Spleen (tissue), 11 donors: ENCODE results near the gene TREH. TPM values are rescaled to one million over a fixed set of nuclear protein-coding genes. Genes with fewer than 3 reads are reported as not detected.
"Not testable (repeated sequence)": the region's sequence is repeated elsewhere in the genome, so short reads cannot be mapped to it uniquely, and the experiment has no call there.

Source experiments
- DNase-seq: peaks from one replicate; pipeline ENCODE4 v3.0.0-alpha.2; 2020
- H3K27ac ChIP-seq, 8 donors: fragments of 200-600 bp; sonication (generic) in 7 of 8; 1 replicate in 4 of 8; 2 replicates in 4 of 8; pipeline versions ENCODE4 v1.5.0 to v1.8.0; 2016 to 2021; ENCODE audit warnings: inconsistent platforms in 4 of 8, mild to moderate bottlenecking in 4 of 8, moderate library complexity in 1 of 8
- H3K27me3 ChIP-seq, 7 donors: fragments of 200-600 bp; sonication (generic) in 6 of 7; replicated peaks in 1 of 7; 1 replicate in 4 of 7; 2 replicates in 3 of 7; pipeline versions ENCODE4 v1.5.0 to v1.8.0; 2016 to 2021; ENCODE audit warnings: inconsistent platforms in 3 of 7, mild to moderate bottlenecking in 1 of 7
- H3K36me3 ChIP-seq, 6 donors: fragments of 200-600 bp; sonication (generic) in 5 of 6; 1 replicate in 4 of 6; 2 replicates in 2 of 6; pipeline versions ENCODE4 v1.5.0 to v1.8.0; 2016 to 2021; ENCODE audit warnings: inconsistent platforms in 2 of 6
- H3K4me1 ChIP-seq, 6 donors: fragments of 200-600 bp; sonication (generic) in 5 of 6; 1 replicate in 3 of 6; 2 replicates in 3 of 6; pipeline versions ENCODE4 v1.5.0 to v1.8.0; 2016 to 2021; ENCODE audit warnings: inconsistent platforms in 3 of 6
- H3K4me3 ChIP-seq, 8 donors: fragments of 200-600 bp; sonication (generic) in 7 of 8; 1 replicate in 4 of 8; 2 replicates in 4 of 8; pipeline versions ENCODE4 v1.5.0 to v1.8.0; 2016 to 2021; ENCODE audit warnings: inconsistent platforms in 4 of 8, mild to moderate bottlenecking in 4 of 8, moderate library complexity in 2 of 8
- H3K9me3 ChIP-seq, 8 donors: fragments of 200-600 bp; sonication (generic) in 7 of 8; 1 replicate in 4 of 8; 2 replicates in 4 of 8; pipeline versions ENCODE4 v1.5.0 to v1.8.0; 2016 to 2021; ENCODE audit warnings: inconsistent platforms in 4 of 8
- POLR2A ChIP-seq, 3 donors: fragments of 450-650 bp; IDR thresholded peaks; one replicate each; pipeline ENCODE4 v1.5.1; 2017; ENCODE audit warnings: antibody characterized with exemption in 3 of 3, mild to moderate bottlenecking in 1 of 3
- POLR2AphosphoS5 ChIP-seq, 3 donors: sonication (generic); formaldehyde crosslinking; IDR thresholded peaks; one replicate each; pipeline ENCODE4 v1.5.1; 2017; ENCODE audit warnings: antibody characterized with exemption in 3 of 3
- WGBS, 5 donors: extraction: QIAGEN DNeasy Blood & Tissue Kit in 3 of 5; methylation state at CpG; one replicate each; pipeline versions ENCODE4 v1.1.5 to v1.1.7; 2013 to 2018; 5-methylcytosine and 5-hydroxymethylcytosine counted together
- intact Hi-C: fragments of 100-400 bp; cut with DNase I; formaldehyde crosslinking; loops from one replicate; pipeline ENCODE4 v1.15.0; 2023; ENCODE audit warnings: low total_unique reads
- polyA plus RNA-seq, 3 donors: library from polyadenylated mRNA; stranded (reverse); fragments of 200-250 nt; gene quantifications; one replicate each; pipeline ENCODE4 v1.2.1, GENCODE V29; 2013
- total RNA-seq, 7 donors: library from RNA; depleted of rRNA in 3 of 7; stranded (reverse); fragments of >200 nt in 3 of 7; fragmentation: NEBNext Ultra II Directional in 4 of 7; extraction: Animal tissue kit (Norgen Biotek cat#: 25700) in 4 of 7; gene quantifications; one replicate each; pipeline versions ENCODE4 v1.1.0 to v1.2.1, GENCODE V29; 2016 to 2021
- TF ChIP-seq, protein P1 (sequence below), 11 experiments: fragments of 200-600 bp in 7 of 11; fragments of 450-650 bp in 4 of 11; sonication (generic) in 4 of 11; IDR thresholded peaks in 8 of 11; conservative IDR thresholded peaks in 3 of 11; 1 replicate in 7 of 11; 2 replicates in 4 of 11; pipeline versions ENCODE4 v1.4.0 to v1.8.0; 2016 to 2021; ENCODE audit warnings: antibody characterized with exemption in 11 of 11, inconsistent platforms in 4 of 11, mild to moderate bottlenecking in 1 of 11
- donor health status: healthy with polysubstance abuse.
- donor health status: DM: no; HTN: no; CAD: no; lungs with moderate emphysema.
- donor health status: DM: no; HTN: no; CAD: no.
- donor health status: Bipolar disorder and iron deficiency.
- donor health status: healthy.
- donor health status: DM: no; HTN: no; CAD: no.
- donor health status: DM: yes; HTN: yes; CAD: no.

The TREH gene
- total and polyA plus RNA-seq, 10 donors = 0.33 to 2.3 (median 2.0) TPM; not detected in 7

DNA sequence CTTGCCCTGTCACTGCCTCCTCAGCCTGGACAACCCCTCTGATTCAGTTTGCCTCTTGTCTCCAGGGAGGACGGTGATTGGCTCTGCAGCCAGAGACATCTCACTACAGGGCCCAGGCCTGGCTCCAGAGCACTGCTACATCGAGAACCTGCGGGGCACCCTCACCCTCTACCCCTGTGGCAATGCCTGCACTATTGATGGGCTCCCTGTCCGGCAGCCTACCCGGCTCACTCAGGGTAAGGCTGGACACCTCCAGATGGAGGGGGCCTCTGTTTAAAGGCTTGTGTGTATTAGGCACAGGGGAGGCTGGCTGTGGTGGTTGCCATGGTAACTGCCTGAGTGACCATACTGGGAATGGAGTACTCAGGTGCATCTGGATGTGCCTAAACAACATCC is 63.5 kb downstream of the TREH start:
- H3K4me3 ChIP-seq = no peak overlapping the region
- WGBS, 5 donors = 89 to 91% (median 91%) methylated on average over 5 of the region's 5 CpGs

DNA sequence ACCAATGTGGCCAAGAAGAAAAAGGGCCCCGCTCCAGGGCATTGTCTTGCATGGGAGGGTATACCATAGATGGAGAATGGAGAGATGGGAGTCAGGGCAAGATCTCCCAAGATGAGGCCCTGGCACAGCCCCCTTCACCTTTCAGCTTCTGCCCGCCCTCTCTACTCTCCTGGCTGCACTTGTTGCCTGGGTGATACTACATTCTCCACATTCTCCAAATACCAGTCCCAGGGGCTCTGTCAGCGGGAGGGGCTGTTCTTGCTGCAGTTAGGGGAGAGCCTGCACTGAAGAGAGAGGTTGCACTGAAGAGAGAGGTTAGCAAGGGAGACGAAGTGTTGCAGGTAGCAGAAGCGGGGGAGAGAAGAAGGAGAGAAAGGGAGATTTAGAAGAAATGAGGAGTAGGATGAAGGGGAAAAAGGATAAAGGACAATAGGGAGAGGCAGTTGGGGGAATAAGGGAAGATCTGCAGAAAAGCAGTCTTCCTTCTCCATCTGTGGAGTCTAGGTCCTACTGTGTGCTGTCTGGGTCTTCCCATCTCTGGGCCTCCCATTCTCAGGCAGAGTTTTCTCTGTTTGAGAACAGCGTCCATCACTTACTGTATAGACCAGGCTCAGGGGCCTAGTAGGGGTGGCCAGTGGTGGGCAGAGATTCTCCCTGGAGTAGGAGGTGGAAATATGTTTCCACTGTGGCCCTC is 64.0 kb downstream of the TREH start:
- peak; percentile 17 for DNase-seq
- H3K4me3 ChIP-seq = no peak overlapping the region
- intact Hi-C loops = no loop called here

More for the DNA sequence above, 63.5 kb downstream of the TREH start:
- peak overlapping the region in 4 of 8 donors; percentile 20 to 82 (median 57) for H3K27ac ChIP-seq
- peaks cover 0 to 44% (median 2%) of the 10 kb centered on the region in 7 donors for H3K27me3 ChIP-seq
- peaks cover 27 to 79% (median 55%) of the 10 kb centered on the region in 6 donors for H3K4me1 ChIP-seq
- intact Hi-C loops = no loop called here
- peak; percentile 20 for DNase-seq
- no peaks in the 10 kb centered on the region for H3K9me3 ChIP-seq
- TF ChIP-seq POLR2AphosphoS5 (IDR thresholded peaks at IDR 0.05) (no peak), POLR2A (IDR thresholded peaks at IDR 0.05) (no peak)
- TF ChIP-seq, protein P1, sequence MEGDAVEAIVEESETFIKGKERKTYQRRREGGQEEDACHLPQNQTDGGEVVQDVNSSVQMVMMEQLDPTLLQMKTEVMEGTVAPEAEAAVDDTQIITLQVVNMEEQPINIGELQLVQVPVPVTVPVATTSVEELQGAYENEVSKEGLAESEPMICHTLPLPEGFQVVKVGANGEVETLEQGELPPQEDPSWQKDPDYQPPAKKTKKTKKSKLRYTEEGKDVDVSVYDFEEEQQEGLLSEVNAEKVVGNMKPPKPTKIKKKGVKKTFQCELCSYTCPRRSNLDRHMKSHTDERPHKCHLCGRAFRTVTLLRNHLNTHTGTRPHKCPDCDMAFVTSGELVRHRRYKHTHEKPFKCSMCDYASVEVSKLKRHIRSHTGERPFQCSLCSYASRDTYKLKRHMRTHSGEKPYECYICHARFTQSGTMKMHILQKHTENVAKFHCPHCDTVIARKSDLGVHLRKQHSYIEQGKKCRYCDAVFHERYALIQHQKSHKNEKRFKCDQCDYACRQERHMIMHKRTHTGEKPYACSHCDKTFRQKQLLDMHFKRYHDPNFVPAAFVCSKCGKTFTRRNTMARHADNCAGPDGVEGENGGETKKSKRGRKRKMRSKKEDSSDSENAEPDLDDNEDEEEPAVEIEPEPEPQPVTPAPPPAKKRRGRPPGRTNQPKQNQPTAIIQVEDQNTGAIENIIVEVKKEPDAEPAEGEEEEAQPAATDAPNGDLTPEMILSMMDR (IDR thresholded peaks at IDR 0.05 in 8 of 11, conservative IDR thresholded peaks at IDR 0.05 in 3 of 11) = no peak
- peaks cover 0 to 42% (median 7%) of the 10 kb centered on the region in 6 donors for H3K36me3 ChIP-seq

DNA sequence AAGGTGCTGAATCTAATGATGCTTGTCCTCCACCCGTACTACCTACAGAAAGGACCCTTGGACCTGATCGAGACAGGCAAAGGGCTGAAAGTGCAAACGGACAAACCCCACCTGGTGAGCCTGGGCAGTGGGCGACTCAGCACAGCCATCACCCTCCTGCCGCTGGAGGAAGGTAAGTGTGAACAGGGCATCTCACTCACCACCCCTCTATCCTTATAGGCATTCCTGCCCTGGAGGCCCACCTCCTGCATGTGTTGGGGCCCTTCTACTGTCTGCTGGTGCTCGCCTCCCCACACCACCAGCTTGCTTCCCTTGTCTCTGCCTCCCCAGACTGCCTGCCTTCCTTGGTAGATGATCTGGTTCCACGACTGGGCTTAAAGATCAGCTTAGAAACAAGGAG is 64.9 kb downstream of the TREH start:
- 72 to 98% (median 89%) methylated on average over 3 to 7 of the region's 7 CpGs for WGBS, 5 donors
- H3K27ac ChIP-seq = peak overlapping the region in 1 of 8 donors; percentile 23
- no peak overlapping the region for H3K4me3 ChIP-seq
- H3K27me3 ChIP-seq = peaks cover 0 to 49% (median 12%) of the 10 kb centered on the region in 7 donors
- H3K4me1 ChIP-seq = peaks cover 24 to 79% (median 55%) of the 10 kb centered on the region in 6 donors
- H3K9me3 ChIP-seq = no peaks in the 10 kb centered on the region
- H3K36me3 ChIP-seq = peaks cover 0 to 42% (median 7%) of the 10 kb centered on the region in 6 donors
- DNase-seq = peak; percentile 51
- TF ChIP-seq, protein P1 (IDR thresholded peaks at IDR 0.05 in 8 of 11, conservative IDR thresholded peaks at IDR 0.05 in 3 of 11) = no peak
- TF ChIP-seq POLR2AphosphoS5 (IDR thresholded peaks at IDR 0.05) (no peak), POLR2A (IDR thresholded peaks at IDR 0.05) (no peak)
- intact Hi-C loops = no loop called here

More for the DNA sequence above, 64.0 kb downstream of the TREH start:
- TF ChIP-seq POLR2A (IDR thresholded peaks at IDR 0.05) (no peak), POLR2AphosphoS5 (IDR thresholded peaks at IDR 0.05) (no peak)
- TF ChIP-seq, protein P1 (IDR thresholded peaks at IDR 0.05 in 8 of 11, conservative IDR thresholded peaks at IDR 0.05 in 3 of 11) = no peak
- H3K27me3 ChIP-seq = peaks cover 0 to 44% (median 5%) of the 10 kb centered on the region in 7 donors
- H3K36me3 ChIP-seq = peaks cover 0 to 42% (median 7%) of the 10 kb centered on the region in 6 donors
- peak overlapping the region in 4 of 8 donors; percentile 2 to 82 (median 46) for H3K27ac ChIP-seq
- H3K4me1 ChIP-seq = peaks cover 27 to 79% (median 55%) of the 10 kb centered on the region in 6 donors
- H3K9me3 ChIP-seq = no peaks in the 10 kb centered on the region
- 89 to 93% (median 91%) methylated on average over 6 of the region's 6 CpGs for whole genome bisulfite sequencing, 5 donors

DNA sequence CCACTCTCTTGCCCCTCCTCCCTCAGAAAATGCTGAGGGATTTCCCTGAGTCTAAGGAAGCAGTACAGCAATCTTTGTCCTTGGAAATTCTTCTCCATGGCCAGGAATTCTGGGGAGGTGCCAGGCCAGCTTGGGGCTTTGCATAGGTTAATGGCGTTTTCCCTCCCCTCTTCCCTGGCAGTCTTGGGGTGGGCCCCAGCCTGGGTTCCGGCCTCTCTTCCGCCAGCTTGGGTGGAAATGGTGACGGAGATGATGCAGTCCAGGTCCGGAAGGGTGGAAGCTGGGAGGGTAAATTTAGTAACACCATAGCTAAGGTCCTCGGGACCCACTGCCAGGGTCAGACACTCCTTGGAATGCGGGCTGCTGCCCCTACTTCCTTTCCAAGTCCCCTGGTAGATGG is 67.1 kb downstream of the TREH start:
- peaks cover 0 to 70% (median 21%) of the 10 kb centered on the region in 7 donors for H3K27me3 ChIP-seq
- H3K27ac ChIP-seq = peak overlapping the region; percentile 40 to 85 (median 70)
- H3K4me3 ChIP-seq = no peak overlapping the region
- no peaks in the 10 kb centered on the region for H3K9me3 ChIP-seq
- peaks cover 0 to 41% (median 7%) of the 10 kb centered on the region in 6 donors for H3K36me3 ChIP-seq
- 30 to 58% (median 46%) methylated on average over 7 of the region's 7 CpGs for WGBS, 5 donors
- TF ChIP-seq, protein P1 (IDR thresholded peaks at IDR 0.05 in 8 of 11, conservative IDR thresholded peaks at IDR 0.05 in 3 of 11) = no peak
- peak in 1 of 3 donors; percentile 68 for TF ChIP-seq POLR2AphosphoS5 (IDR thresholded peaks at IDR 0.05)
- DNase-seq = peak; percentile 69
- peaks cover 9 to 79% (median 58%) of the 10 kb centered on the region in 6 donors for H3K4me1 ChIP-seq
- intact Hi-C loops = no loop called here

DNA sequence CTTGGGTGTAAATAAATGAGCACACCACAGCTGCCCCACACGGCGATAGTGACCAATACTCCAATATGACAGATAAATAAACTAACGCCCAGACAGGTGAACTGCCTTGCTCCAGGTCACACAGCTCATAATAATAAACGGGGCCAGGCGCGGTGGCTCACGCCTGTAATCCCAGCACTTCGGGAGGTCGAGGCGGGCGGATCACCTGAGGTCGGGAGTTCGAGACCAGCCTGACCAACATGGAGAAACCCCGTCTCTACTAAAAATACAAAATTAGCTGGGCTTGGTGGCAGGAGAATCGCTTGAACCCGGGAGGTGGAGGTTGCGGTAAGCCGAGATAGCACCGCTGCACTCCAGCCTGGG is 68.0 kb downstream of the TREH start:
- H3K9me3 ChIP-seq, intact Hi-C loops: not testable (repeated sequence)
- Histone ChIP-seq H3K4me1 (peaks cover 7 to 77% (median 57%) of the 10 kb centered on the region in 6 donors), H3K36me3 (peaks cover 0 to 32% (median 7%) of the 10 kb centered on the region in 6 donors), H3K4me3 (peak overlapping the region in 6 of 8 donors; percentile 41 to 83 (median 59)), H3K27me3 (peaks cover 0 to 71% (median 21%) of the 10 kb centered on the region in 7 donors), H3K27ac (peak overlapping the region in 5 of 8 donors; percentile 54 to 87 (median 85))
- 69 to 78% (median 77%) methylated on average over 19 of the region's 19 CpGs for WGBS, 5 donors
- DNase-seq = peak; percentile 34
